Measurements from ENCODE around the gene RBM12.
"Not testable (repeated sequence)": the region's sequence is repeated elsewhere in the genome, so short reads cannot be mapped to it uniquely, and the experiment has no call there.

The RBM12 gene

DNA sequence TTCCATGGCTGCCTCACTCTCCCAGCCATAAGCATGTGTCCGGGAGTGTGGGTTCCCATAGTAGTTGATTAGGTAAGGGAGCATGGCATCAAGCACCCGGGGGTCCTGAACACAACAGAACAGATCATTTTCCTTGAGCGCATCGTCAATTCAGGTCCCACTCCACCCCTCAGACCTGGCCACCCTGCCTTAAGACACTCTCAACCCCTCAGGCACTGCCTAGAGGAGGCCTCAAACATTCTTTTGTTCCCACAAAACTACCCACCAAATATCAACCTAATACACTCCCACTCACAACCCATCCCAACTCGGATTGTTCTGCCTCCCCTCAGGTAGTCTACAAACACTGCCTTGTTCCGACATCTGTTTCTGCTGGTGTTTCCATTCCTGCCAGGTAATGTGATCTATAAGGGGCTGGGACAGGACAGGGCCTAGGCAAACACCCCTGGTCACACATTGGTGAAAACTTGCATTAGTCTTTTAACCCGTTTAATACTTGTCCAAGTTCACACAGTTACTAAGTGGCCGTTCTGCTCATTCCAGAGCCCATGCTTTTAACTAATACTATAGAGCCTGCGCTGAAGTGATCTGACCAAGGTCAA is 33.1 kb upstream of the RBM12 start:
- peak overlapping the region; percentile 98 for H3K4me3 ChIP-seq (ENCODE audit: low read depth, low read length)
- TF ChIP-seq, protein P1, sequence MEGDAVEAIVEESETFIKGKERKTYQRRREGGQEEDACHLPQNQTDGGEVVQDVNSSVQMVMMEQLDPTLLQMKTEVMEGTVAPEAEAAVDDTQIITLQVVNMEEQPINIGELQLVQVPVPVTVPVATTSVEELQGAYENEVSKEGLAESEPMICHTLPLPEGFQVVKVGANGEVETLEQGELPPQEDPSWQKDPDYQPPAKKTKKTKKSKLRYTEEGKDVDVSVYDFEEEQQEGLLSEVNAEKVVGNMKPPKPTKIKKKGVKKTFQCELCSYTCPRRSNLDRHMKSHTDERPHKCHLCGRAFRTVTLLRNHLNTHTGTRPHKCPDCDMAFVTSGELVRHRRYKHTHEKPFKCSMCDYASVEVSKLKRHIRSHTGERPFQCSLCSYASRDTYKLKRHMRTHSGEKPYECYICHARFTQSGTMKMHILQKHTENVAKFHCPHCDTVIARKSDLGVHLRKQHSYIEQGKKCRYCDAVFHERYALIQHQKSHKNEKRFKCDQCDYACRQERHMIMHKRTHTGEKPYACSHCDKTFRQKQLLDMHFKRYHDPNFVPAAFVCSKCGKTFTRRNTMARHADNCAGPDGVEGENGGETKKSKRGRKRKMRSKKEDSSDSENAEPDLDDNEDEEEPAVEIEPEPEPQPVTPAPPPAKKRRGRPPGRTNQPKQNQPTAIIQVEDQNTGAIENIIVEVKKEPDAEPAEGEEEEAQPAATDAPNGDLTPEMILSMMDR (IDR thresholded peaks at IDR 0.05; ENCODE audit: low read depth, low read length, missing control alignments) = no peak
- DNase-seq (ENCODE audit: low read depth) = no peak
- in situ Hi-C loops (cut with HindIII; ENCODE audit: low sequenced_read_pairs) = no loop called here

DNA sequence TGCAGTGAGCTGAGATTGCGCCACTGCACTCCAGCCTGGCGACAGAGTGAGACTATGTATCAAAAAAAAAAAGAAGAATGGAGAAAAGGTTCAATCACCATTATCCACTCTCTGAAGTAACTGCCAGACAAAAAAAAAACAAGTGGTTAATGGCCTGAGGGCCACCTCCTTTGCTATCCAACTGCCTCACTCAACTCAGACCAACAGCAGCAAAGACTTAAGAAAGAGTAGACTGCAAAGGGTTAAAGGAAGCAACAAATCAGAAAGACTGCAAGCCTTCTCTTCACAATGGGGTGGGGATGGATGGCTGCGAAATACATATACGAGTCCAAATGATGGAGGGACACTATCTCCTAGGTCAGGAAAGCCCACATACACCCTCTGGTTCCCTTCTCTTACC is 31.3 kb upstream of the RBM12 start:
- in situ Hi-C loops (cut with HindIII; ENCODE audit: low sequenced_read_pairs) = no loop called here
- no peak for DNase-seq (ENCODE audit: low read depth)
- TF ChIP-seq, protein P1 (IDR thresholded peaks at IDR 0.05; ENCODE audit: low read depth, low read length, missing control alignments) = no peak
- H3K4me3 ChIP-seq (ENCODE audit: low read depth, low read length) = no peak overlapping the region

DNA sequence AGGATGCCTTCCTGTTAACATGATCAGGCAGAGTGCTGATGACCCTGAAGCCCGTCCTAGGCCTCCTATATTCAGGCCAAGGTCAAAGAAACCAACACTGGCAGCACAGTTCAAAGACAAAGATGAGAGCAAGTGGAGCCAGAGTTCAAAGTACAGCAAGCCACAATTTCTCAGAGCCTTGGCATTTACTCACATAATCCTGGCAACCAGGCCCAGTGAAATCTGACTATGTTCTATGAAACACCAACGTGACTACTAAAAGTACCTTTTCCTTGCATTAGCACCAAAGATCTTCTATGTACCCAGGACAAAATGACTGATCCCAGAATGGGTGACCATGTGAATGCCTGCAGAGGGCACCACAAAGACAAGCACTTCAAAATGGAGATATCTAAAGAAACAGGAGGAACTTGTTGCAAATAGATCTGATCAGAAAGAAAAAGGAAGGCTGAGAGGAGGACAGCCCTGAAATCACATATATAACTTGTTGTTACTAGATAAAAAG is 30.6 kb upstream of the RBM12 start:
- H3K4me3 ChIP-seq (ENCODE audit: low read depth, low read length) = no peak overlapping the region
- in situ Hi-C loops (cut with HindIII; ENCODE audit: low sequenced_read_pairs) = no loop called here
- TF ChIP-seq, protein P1 (IDR thresholded peaks at IDR 0.05; ENCODE audit: low read depth, low read length, missing control alignments) = no peak
- DNase-seq (ENCODE audit: low read depth) = no peak

DNA sequence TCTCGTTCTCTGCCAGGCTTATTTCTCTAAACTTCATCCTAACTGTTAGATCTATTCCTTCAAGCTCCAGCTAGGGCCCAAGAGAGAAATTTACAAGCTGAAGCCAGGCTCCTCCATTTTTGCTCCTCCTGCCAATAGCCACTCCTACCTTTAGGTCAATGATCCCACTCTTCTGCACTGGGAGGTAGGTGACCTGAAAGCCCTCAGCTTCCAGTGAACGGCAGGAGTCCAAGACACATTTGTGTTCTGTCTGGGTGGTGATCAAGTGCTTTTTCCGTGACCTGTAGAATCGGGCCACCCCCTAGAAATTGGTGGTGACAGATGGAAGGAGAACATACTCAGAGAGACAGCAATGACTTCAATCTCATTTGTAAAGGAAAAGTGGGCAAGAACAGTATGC is 25.6 kb upstream of the RBM12 start:
- no peak overlapping the region for H3K4me3 ChIP-seq (ENCODE audit: low read depth, low read length)
- no peak for DNase-seq (ENCODE audit: low read depth)
- TF ChIP-seq, protein P1 (IDR thresholded peaks at IDR 0.05; ENCODE audit: low read depth, low read length, missing control alignments) = no peak
- in situ Hi-C loops (cut with HindIII; ENCODE audit: low sequenced_read_pairs) = no loop called here

DNA sequence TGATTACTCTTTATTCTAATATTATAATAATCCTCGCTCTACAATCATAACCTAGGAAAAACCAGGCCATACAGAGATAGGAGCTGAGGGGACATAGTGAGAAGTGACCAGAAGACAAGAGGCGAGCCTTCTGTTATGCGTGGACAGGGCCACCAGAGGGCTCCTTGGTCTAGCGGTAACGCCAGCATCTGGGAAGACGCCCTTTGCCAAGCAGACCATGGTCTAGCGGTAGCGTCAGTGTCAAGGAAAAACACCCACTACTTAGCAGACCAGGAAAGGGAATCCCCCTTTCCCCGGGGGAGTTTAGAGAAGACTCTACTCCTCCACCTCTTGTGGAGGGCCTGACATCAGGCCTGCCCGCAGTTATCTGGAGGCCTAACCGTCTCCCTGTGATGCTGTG is 22.2 kb upstream of the RBM12 start:
- in situ Hi-C loops (cut with HindIII; ENCODE audit: low sequenced_read_pairs); DNase-seq (ENCODE audit: low read depth); H3K4me3 ChIP-seq (ENCODE audit: low read depth, low read length): not testable (repeated sequence)

DNA sequence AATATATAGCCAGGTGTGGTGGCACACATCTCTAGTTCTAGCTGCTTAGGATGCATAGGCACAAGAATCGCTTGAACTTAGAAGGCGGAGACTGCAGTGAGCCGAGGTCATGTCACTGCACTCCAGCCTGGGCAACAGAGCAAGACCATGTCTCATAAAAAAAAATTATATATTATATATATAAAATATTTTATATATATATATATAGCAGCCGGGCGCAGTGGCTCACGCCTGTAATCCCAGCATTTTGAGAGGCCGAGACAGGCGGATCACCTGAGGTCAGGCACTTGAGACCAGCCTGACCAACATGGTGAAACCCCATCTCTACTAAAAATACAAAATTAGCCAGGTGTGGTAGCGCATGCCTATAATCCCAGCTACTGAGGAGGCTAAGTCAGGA is 20.7 kb upstream of the RBM12 start:
- H3K4me3 ChIP-seq (ENCODE audit: low read depth, low read length); DNase-seq (ENCODE audit: low read depth); in situ Hi-C loops (cut with HindIII; ENCODE audit: low sequenced_read_pairs): not testable (repeated sequence)

DNA sequence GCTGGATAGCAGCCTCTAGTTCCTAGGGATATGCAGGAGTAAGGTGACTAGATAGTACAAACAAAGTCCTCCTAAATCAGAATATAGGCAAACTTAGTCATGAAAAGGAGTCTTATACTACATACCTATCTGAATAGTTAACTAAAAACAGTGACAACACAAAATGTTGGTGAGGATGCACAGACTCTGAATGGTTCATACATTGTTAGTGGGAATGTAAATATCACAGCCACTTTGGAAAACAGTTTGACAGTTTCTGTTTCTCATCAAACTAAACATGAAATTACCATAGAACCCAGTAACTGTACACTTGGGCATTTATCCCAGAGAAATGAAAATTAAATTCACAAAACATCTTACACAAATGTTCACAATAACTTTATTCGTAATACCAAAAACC is 17.3 kb upstream of the RBM12 start:
- no peak overlapping the region for H3K4me3 ChIP-seq (ENCODE audit: low read depth, low read length)
- no peak for DNase-seq (ENCODE audit: low read depth)
- TF ChIP-seq, protein P1 (IDR thresholded peaks at IDR 0.05; ENCODE audit: low read depth, low read length, missing control alignments) = no peak
- in situ Hi-C loops (cut with HindIII; ENCODE audit: low sequenced_read_pairs) = no loop called here

All from astrocyte of the cerebellum (primary cell).